Effector memory CD4-positive, alpha-beta T cell (primary cell): ENCODE measurements around the gene SNX20.

ENCODE experiments used
- DNase-seq, 3 donors: peaks; one replicate each; pipeline ENCODE4 v3.0.0-alpha.2; 2020
- H3K27ac ChIP-seq: 2 replicates; pipeline ENCODE4 v1.7.0; 2013; ENCODE audit warnings: mild to moderate bottlenecking, low read length, moderate library complexity; ENCODE audit not compliant: insufficient read depth, poor library complexity, severe bottlenecking
- H3K27me3 ChIP-seq: replicated peaks from 2 replicates; pipeline ENCODE4 v1.7.0; 2013; ENCODE audit warnings: mild to moderate bottlenecking, low read length; ENCODE audit not compliant: insufficient read depth, control insufficient read depth, poor library complexity, severe bottlenecking
- H3K36me3 ChIP-seq: 2 replicates; pipeline ENCODE4 v1.7.0; 2013; ENCODE audit warnings: mild to moderate bottlenecking, low read length, moderate library complexity; ENCODE audit not compliant: control insufficient read depth, insufficient read depth
- H3K4me1 ChIP-seq: 2 replicates; pipeline ENCODE4 v1.7.0; 2013; ENCODE audit warnings: low read length, mild to moderate bottlenecking; ENCODE audit not compliant: control insufficient read depth, insufficient read depth, poor library complexity, severe bottlenecking
- H3K4me3 ChIP-seq: 2 replicates; pipeline ENCODE4 v1.7.0; 2013; ENCODE audit warnings: low read length, low read depth, mild to moderate bottlenecking; ENCODE audit not compliant: insufficient read depth, poor library complexity, severe bottlenecking
- H3K9me3 ChIP-seq: 2 replicates; pipeline ENCODE4 v1.7.0; 2013; ENCODE audit warnings: mild to moderate bottlenecking, low read length, moderate library complexity; ENCODE audit not compliant: control insufficient read depth

SNX20 gene

GRCh38 chr16:50642349-50642748, 38.8 kb downstream of the SNX20 start:
- Histone ChIP-seq H3K36me3 (no peaks in the 10 kb centered on the region), H3K4me3 (no peak overlapping the region), H3K27me3 (no peaks in the 10 kb centered on the region), H3K4me1 (no peaks in the 10 kb centered on the region), H3K9me3 (no peaks in the 10 kb centered on the region), H3K27ac (no peak overlapping the region)
- DNase-seq: no peak

GRCh38 chr16:50641818-50642187, 39.3 kb downstream of the SNX20 start:
- H3K27ac ChIP-seq: no peak overlapping the region

GRCh38 chr16:50640919-50641817, 39.9 kb downstream of the SNX20 start:
- Histone ChIP-seq H3K4me3 (no peak overlapping the region), H3K36me3 (no peaks in the 10 kb centered on the region), H3K9me3 (no peaks in the 10 kb centered on the region), H3K27me3 (no peaks in the 10 kb centered on the region), H3K4me1 (no peaks in the 10 kb centered on the region), H3K27ac (no peak overlapping the region)
- no peak for DNase-seq

More at GRCh38 chr16:50641818-50642187, 39.3 kb downstream of the SNX20 start:
- H3K36me3 ChIP-seq: no peaks in the 10 kb centered on the region
- no peaks in the 10 kb centered on the region for H3K27me3 ChIP-seq
- no peak for DNase-seq
- no peaks in the 10 kb centered on the region for H3K9me3 ChIP-seq
- no peak overlapping the region for H3K4me3 ChIP-seq
- no peaks in the 10 kb centered on the region for H3K4me1 ChIP-seq

GRCh38 chr16:50640391-50640790, 40.7 kb downstream of the SNX20 start:
- no peaks in the 10 kb centered on the region for H3K36me3 ChIP-seq
- no peak for DNase-seq
- no peaks in the 10 kb centered on the region for H3K27me3 ChIP-seq
- peaks cover 4% of the 10 kb centered on the region for H3K4me1 ChIP-seq
- no peak overlapping the region for H3K27ac ChIP-seq
- no peaks in the 10 kb centered on the region for H3K9me3 ChIP-seq
- H3K4me3 ChIP-seq: no peak overlapping the region

- no peaks in the 10 kb centered on the region for H3K36me3 ChIP-seq
- H3K9me3 ChIP-seq: no peaks in the 10 kb centered on the region
- DNase-seq: no peak
- H3K27me3 ChIP-seq: no peaks in the 10 kb centered on the region
- peaks cover 4% of the 10 kb centered on the region for H3K4me1 ChIP-seq
- H3K4me3 ChIP-seq: no peak overlapping the region
- H3K27ac ChIP-seq: no peak overlapping the region
Observed at GRCh38 chr16:50638816-50639670, 42.1 kb downstream of the SNX20 start.

GRCh38 chr16:50637716-50638602, 43.2 kb downstream of the SNX20 start:
- no peak overlapping the region for H3K27ac ChIP-seq
- DNase-seq: no peak
- H3K36me3 ChIP-seq: no peaks in the 10 kb centered on the region
- no peaks in the 10 kb centered on the region for H3K27me3 ChIP-seq
- no peak overlapping the region for H3K4me3 ChIP-seq
- H3K9me3 ChIP-seq: no peaks in the 10 kb centered on the region
- peaks cover 4% of the 10 kb centered on the region for H3K4me1 ChIP-seq

GRCh38 chr16:50636753-50637374, 44.2 kb downstream of the SNX20 start:
- peaks cover 4% of the 10 kb centered on the region for H3K4me1 ChIP-seq
- no peak overlapping the region for H3K4me3 ChIP-seq
- no peaks in the 10 kb centered on the region for H3K27me3 ChIP-seq
- DNase-seq: no peak
- H3K9me3 ChIP-seq: no peaks in the 10 kb centered on the region
- no peaks in the 10 kb centered on the region for H3K36me3 ChIP-seq
- no peak overlapping the region for H3K27ac ChIP-seq

GRCh38 chr16:50635505-50636392, 45.4 kb downstream of the SNX20 start:
- Histone ChIP-seq H3K4me1 (peaks cover 4% of the 10 kb centered on the region), H3K4me3 (no peak overlapping the region), H3K27ac (no peak overlapping the region), H3K27me3 (no peaks in the 10 kb centered on the region), H3K36me3 (no peaks in the 10 kb centered on the region), H3K9me3 (no peaks in the 10 kb centered on the region)
- DNase-seq: no peak
